ENCODE results near the gene ZC3H12A.

Gene ZC3H12A

GRCh38 chr1:37477946-37478345 is 3.6 kb downstream of the ZC3H12A start:
- Histone ChIP-seq H3K27me3 (ENCODE audit: insufficient read depth, low read length) (no peaks in the 10 kb centered on the region), H3K36me3 (ENCODE audit: insufficient read depth, low read length) (peaks cover 59% of the 10 kb centered on the region), H4K20me1 (ENCODE audit: insufficient read depth, low read length) (no peaks in the 10 kb centered on the region), H3K79me2 (ENCODE audit: insufficient read depth, low read length) (peaks cover 8% of the 10 kb centered on the region; the same call in 1 of the 2 replicates), H3F3A (ENCODE audit: insufficient read depth, low read length) (peaks cover 7% of the 10 kb centered on the region; the same call in 1 of the 2 replicates), H3K4me3 (ENCODE audit: low read depth, low read length, poor library complexity, severe bottlenecking) (peak overlapping the region; percentile 97), H3K9me3 (ENCODE audit: low read length) (no peaks in the 10 kb centered on the region), H3K27ac (ENCODE audit: low read depth, low read length, poor library complexity, severe bottlenecking) (peak overlapping the region; percentile 95), H2AFZ (ENCODE audit: low read length) (no peak overlapping the region), H3K9ac (ENCODE audit: low read length) (peak overlapping the region; percentile 94; the same call in 1 of the 2 replicates), H3K9me2 (ENCODE audit: low read depth, low read length) (no peaks in the 10 kb centered on the region), H3K4me2 (ENCODE audit: low read length) (peak overlapping the region; percentile 89), H3K4me1 (ENCODE audit: insufficient read depth, low read length, severe bottlenecking) (peaks cover 62% of the 10 kb centered on the region)
- no peak for TF ChIP-seq EZH2 (IDR thresholded peaks at IDR 0.05; ENCODE audit: borderline replicate concordance, low read length)
- no peak for TF ChIP-seq CTCF (IDR thresholded peaks at IDR 0.05; ENCODE audit: low read length)

DNA sequence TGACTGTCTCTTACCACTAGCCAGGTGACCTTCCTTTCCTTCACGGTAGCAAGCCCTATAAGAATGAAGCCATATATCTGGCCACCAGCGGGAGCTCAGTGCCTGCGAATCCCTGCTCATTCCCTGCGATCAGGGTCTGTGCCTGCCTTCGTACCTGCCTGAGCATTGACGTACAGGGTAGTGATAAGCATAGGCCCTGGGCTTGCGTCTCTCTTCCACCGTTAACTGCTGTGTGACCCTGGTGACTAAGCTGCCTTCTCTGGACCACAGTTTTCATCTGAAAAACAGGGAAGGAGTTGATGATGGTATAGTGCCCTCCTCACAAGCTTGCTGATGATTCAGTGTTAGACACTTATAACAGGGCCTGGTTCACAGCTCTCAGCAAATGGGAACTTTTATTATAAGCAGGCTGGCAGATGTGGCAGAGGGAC is 4.1 kb downstream of the ZC3H12A start:
- H3K4me2 ChIP-seq (ENCODE audit: low read length) = peak overlapping the region; percentile 89
- peaks cover 64% of the 10 kb centered on the region for H3K36me3 ChIP-seq (ENCODE audit: insufficient read depth, low read length)
- peaks cover 7% of the 10 kb centered on the region; the same call in 1 of the 2 replicates for H3F3A ChIP-seq (ENCODE audit: insufficient read depth, low read length)
- H3K27me3 ChIP-seq (ENCODE audit: insufficient read depth, low read length) = no peaks in the 10 kb centered on the region
- H3K79me2 ChIP-seq (ENCODE audit: insufficient read depth, low read length) = peaks cover 8% of the 10 kb centered on the region; the same call in 1 of the 2 replicates
- no peaks in the 10 kb centered on the region for H3K9me3 ChIP-seq (ENCODE audit: low read length)
- H3K4me3 ChIP-seq (ENCODE audit: low read depth, low read length, poor library complexity, severe bottlenecking) = peak overlapping the region; percentile 97
- no peaks in the 10 kb centered on the region for H4K20me1 ChIP-seq (ENCODE audit: insufficient read depth, low read length)
- no peak; the same call in 1 of the 2 replicates for TF ChIP-seq CTCF (IDR thresholded peaks at IDR 0.05; ENCODE audit: low read length)
- TF ChIP-seq EZH2 (IDR thresholded peaks at IDR 0.05; ENCODE audit: borderline replicate concordance, low read length) = no peak
- no peak overlapping the region for H2AFZ ChIP-seq (ENCODE audit: low read length)
- H3K9ac ChIP-seq (ENCODE audit: low read length) = peak overlapping the region; percentile 94
- no peaks in the 10 kb centered on the region for H3K9me2 ChIP-seq (ENCODE audit: low read depth, low read length)
- H3K27ac ChIP-seq (ENCODE audit: low read depth, low read length, poor library complexity, severe bottlenecking) = peak overlapping the region; percentile 95
- peaks cover 58% of the 10 kb centered on the region for H3K4me1 ChIP-seq (ENCODE audit: insufficient read depth, low read length, severe bottlenecking)

DNA sequence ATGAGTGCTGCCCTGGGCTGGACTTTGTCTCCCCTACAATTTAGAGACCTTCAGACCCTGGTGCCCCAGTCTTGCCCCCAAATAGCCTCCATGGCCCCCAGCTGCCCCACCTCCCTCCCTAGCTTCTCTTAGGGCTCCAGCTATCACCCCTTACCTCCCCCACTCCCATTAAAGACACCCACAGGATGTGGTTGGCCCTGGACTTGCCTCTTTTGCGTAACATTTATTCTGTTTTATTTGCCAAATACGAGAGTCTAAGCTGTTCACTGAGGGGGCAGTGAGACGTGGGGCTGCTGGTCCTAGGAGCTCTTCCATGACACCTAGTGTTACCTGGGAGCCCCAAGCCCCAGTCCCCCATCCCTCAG is 4.5 kb downstream of the ZC3H12A start:
- Histone ChIP-seq H3K9me2 (ENCODE audit: low read depth, low read length) (no peaks in the 10 kb centered on the region), H3K79me2 (ENCODE audit: insufficient read depth, low read length) (peaks cover 8% of the 10 kb centered on the region; the same call in 1 of the 2 replicates), H3K27me3 (ENCODE audit: insufficient read depth, low read length) (no peaks in the 10 kb centered on the region), H3K4me1 (ENCODE audit: insufficient read depth, low read length, severe bottlenecking) (peaks cover 54% of the 10 kb centered on the region), H3K4me2 (ENCODE audit: low read length) (peak overlapping the region; percentile 89), H3K27ac (ENCODE audit: low read depth, low read length, poor library complexity, severe bottlenecking) (peak overlapping the region; percentile 95), H3K9ac (ENCODE audit: low read length) (peak overlapping the region; percentile 94), H3K9me3 (ENCODE audit: low read length) (no peaks in the 10 kb centered on the region), H3F3A (ENCODE audit: insufficient read depth, low read length) (peaks cover 7% of the 10 kb centered on the region; the same call in 1 of the 2 replicates), H3K36me3 (ENCODE audit: insufficient read depth, low read length) (peaks cover 67% of the 10 kb centered on the region), H4K20me1 (ENCODE audit: insufficient read depth, low read length) (no peaks in the 10 kb centered on the region), H3K4me3 (ENCODE audit: low read depth, low read length, poor library complexity, severe bottlenecking) (peak overlapping the region; percentile 97), H2AFZ (ENCODE audit: low read length) (no peak overlapping the region)
- TF ChIP-seq EZH2 (IDR thresholded peaks at IDR 0.05; ENCODE audit: borderline replicate concordance, low read length) (no peak), CTCF (IDR thresholded peaks at IDR 0.05; ENCODE audit: low read length) (no peak)

Data from OCI-LY1 (cell line).